Heart right ventricle (tissue), 16 donors: ENCODE data around the gene ADAM33. TPM values are rescaled to one million over a fixed set of nuclear protein-coding genes. Genes with fewer than 3 reads are reported as not detected.
A peak's percentile ranks its signal among the peaks of the same experiment; 100 is the strongest.

Experiments
- ATAC-seq, 8 donors: fragments of 200-7000 bp; cut with Tn5 transposase; one replicate each; pipeline ENCODE4 v1.9.1; 2020; ENCODE audit warnings: mild to moderate bottlenecking in 8 of 8, moderate library complexity in 8 of 8, moderate number of reproducible peaks in 1 of 8
- DNase-seq, 2 donors: peaks; one replicate each; pipeline ENCODE4 v3.0.0-alpha.2; 2020
- H3K27ac ChIP-seq, 10 donors: fragments of 200-600 bp; sonication (generic) in 2 of 10; one replicate each; pipeline versions ENCODE4 v1.5.0 to v1.8.0; 2020 to 2022; ENCODE audit warnings: mild to moderate bottlenecking in 3 of 10
- H3K27me3 ChIP-seq, 7 donors: fragments of 200-600 bp; one replicate each; pipeline ENCODE4 v1.8.0; 2021 to 2022; ENCODE audit warnings: mild to moderate bottlenecking in 2 of 7
- H3K36me3 ChIP-seq, 9 donors: fragments of 200-600 bp; sonication (generic) in 1 of 9; one replicate each; pipeline versions ENCODE4 v1.5.0 to v1.8.0; 2020 to 2022; ENCODE audit warnings: mild to moderate bottlenecking in 2 of 9
- H3K4me1 ChIP-seq, 9 donors: fragments of 200-600 bp; sonication (generic) in 1 of 9; one replicate each; pipeline versions ENCODE4 v1.5.0 to v1.8.0; 2020 to 2022; ENCODE audit warnings: mild to moderate bottlenecking in 4 of 9
- H3K4me3 ChIP-seq, 10 donors: fragments of 200-600 bp; sonication (generic) in 2 of 10; one replicate each; pipeline versions ENCODE4 v1.5.0 to v1.8.0; 2020 to 2022; ENCODE audit warnings: mild to moderate bottlenecking in 7 of 10, moderate library complexity in 2 of 10
- H3K9me3 ChIP-seq, 11 donors: fragments of 200-600 bp in 10 of 11; sonication (generic) in 2 of 11; one replicate each; pipeline versions ENCODE4 v1.5.0 to v1.8.0; 2013 to 2022; ENCODE audit warnings: mild to moderate bottlenecking in 2 of 11, control low read depth in 1 of 11, moderate library complexity in 1 of 11
- CTCF ChIP-seq, 9 donors: fragments of 200-600 bp; sonication (generic) in 2 of 9; IDR thresholded peaks; one replicate each; pipeline versions ENCODE4 v1.5.0 to v1.8.0; 2021 to 2022; ENCODE audit warnings: antibody characterized with exemption in 9 of 9, mild to moderate bottlenecking in 5 of 9, moderate library complexity in 1 of 9
- WGBS, 2 donors: extraction: QIAGEN DNeasy Blood & Tissue Kit; methylation state at CpG; one replicate each; pipeline ENCODE4 v1.1.7; 2013; ENCODE audit warnings: inconsistent platforms in 1 of 2; 5-methylcytosine and 5-hydroxymethylcytosine counted together
- intact Hi-C, 10 donors: fragments of 100-400 bp; cut with DNase I; formaldehyde crosslinking; loops; one replicate each; pipeline versions ENCODE4 v1.11.1 to v1.14.2; 2022
- polyA plus RNA-seq, 2 donors: library from polyadenylated mRNA; stranded (reverse); fragments of 200-250 nt; gene quantifications; one replicate each; pipeline ENCODE4 v1.2.3, GENCODE V29; 2013
- total RNA-seq, 10 donors: library from RNA; stranded (reverse); fragmentation: NEBNext Ultra II Directional in 3 of 10; extraction: Animal tissue kit (Norgen Biotek cat#: 25700) in 3 of 10; gene quantifications; one replicate each; pipeline versions ENCODE4 v1.2.1 to v1.2.4, GENCODE V29; 2021 to 2023
- donor health status: Arrhythmogenic right ventricular cardiomyopathy.
- donor health status: ischemic (EF 13 %, LVEDD 7.1; RV severe dilation, severe dysfunction).
- donor health status: healthy with polysubstance abuse.
- donor health status: DM: no; HTN: yes; CAD: no.
- donor health status: DM: no; HTN: no; CAD: no.
- donor health status: ischemic (EF 25% LVEDD 6.9; RV normal size, moderate dysfunction).
- donor health status: ischemic (EF 25% LVEDD 5.7; RV mildly dilated, moderate dysfunction).
- donor health status: healthy.
- donor health status: DM: yes; HTN: yes; CAD: no.
- donor health status: Ischemic cardiomyopathy.
- donor health status: ischemic (EF 35%, LVEDD 5.7; RV mildly dilated, moderate dysfunction).
- donor health status: nonischemic (EF 11% LVEDD 7.7; RV severe dilation, severe dysfunction).
- donor health status: DM: yes; HTN: yes; CAD: no.
- donor health status: PGD.
- donor health status: ischemic (EF 29% LVEDD 5.4; RV normal size, mild dysfunction).
- donor health status: nonischemic (EF 23%, LVEDD 6.1; RV moderate dilation, normal function).

Gene ADAM33
- total and polyA plus RNA-seq, 12 donors = 1.6 to 71.8 (median 4.5) TPM

GRCh38 chr20:3729378-3729777 is 47.6 kb upstream of the ADAM33 start:
- no peak for DNase-seq
- Histone ChIP-seq H3K27me3 (peaks cover 0 to 64% (median 10%) of the 10 kb centered on the region in 7 donors), H3K4me1 (peaks cover 12 to 67% (median 47%) of the 10 kb centered on the region in 9 donors)

GRCh38 chr20:3728876-3729275 is 47.1 kb upstream of the ADAM33 start:
- ATAC-seq (peak in 4 of 8 donors; percentile 12 to 45 (median 26)), DNase-seq (no peak)
- Histone ChIP-seq H3K4me1 (peaks cover 12 to 62% (median 47%) of the 10 kb centered on the region in 9 donors), H3K36me3 (no peaks in the 10 kb centered on the region), H3K4me3 (no peak overlapping the region), H3K27me3 (peaks cover 0 to 64% (median 10%) of the 10 kb centered on the region in 7 donors), H3K9me3 (no peaks in the 10 kb centered on the region), H3K27ac (peak overlapping the region; percentile 36 to 96 (median 67))
- no peak for TF ChIP-seq CTCF (IDR thresholded peaks at IDR 0.05)
- WGBS, 2 donors = 69 to 73% methylated on average over 3 of the region's 3 CpGs
- intact Hi-C loops = no loop called here

More at GRCh38 chr20:3729378-3729777, 47.6 kb upstream of the ADAM33 start:
- Histone ChIP-seq H3K9me3 (no peaks in the 10 kb centered on the region), H3K27ac (peak overlapping the region in 8 of 10 donors; percentile 56 to 96 (median 81)), H3K36me3 (no peaks in the 10 kb centered on the region), H3K4me3 (no peak overlapping the region)
- intact Hi-C loops = no loop called here
- TF ChIP-seq CTCF (IDR thresholded peaks at IDR 0.05) = no peak
- WGBS, 2 donors = 90 to 92% methylated on average over 6 of the region's 6 CpGs
- ATAC-seq = no peak

DNA sequence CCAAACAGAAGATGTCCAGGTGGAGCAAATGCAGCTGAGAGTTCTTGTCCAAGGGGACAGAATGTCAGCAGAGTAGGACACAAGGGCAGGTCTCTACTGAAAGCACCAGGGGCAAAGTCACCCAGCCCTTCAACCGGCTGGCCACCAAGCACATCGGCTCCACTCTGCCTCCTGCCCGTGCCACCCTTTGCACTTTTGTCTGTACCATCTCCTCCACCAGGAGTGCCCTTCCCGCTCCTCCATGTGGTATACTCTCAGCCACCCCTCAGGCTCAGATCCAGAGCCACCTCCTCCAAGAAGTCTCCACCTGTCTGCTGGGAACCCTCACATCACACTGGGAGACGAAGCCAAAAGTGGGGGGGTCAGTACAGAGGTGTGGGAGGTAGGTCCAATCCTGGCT is 46.5 kb upstream of the ADAM33 start:
- no peaks in the 10 kb centered on the region for H3K36me3 ChIP-seq
- peak overlapping the region; percentile 36 to 96 (median 67) for H3K27ac ChIP-seq
- peaks cover 0 to 61% (median 10%) of the 10 kb centered on the region in 7 donors for H3K27me3 ChIP-seq
- H3K9me3 ChIP-seq = no peaks in the 10 kb centered on the region
- peaks cover 12 to 60% (median 47%) of the 10 kb centered on the region in 9 donors for H3K4me1 ChIP-seq
- DNase-seq (no peak), ATAC-seq (no peak)
- 89% methylated on average over 5 of the region's 5 CpGs for WGBS, 2 donors
- no peak overlapping the region for H3K4me3 ChIP-seq
- no peak for TF ChIP-seq CTCF (IDR thresholded peaks at IDR 0.05)
- intact Hi-C loops = no loop called here

GRCh38 chr20:3727401-3728021 is 45.7 kb upstream of the ADAM33 start:
- peaks cover 0 to 53% (median 10%) of the 10 kb centered on the region in 7 donors for H3K27me3 ChIP-seq
- DNase-seq = no peak

More at GRCh38 chr20:3727401-3728021, 45.7 kb upstream of the ADAM33 start:
- peaks cover 12 to 60% (median 47%) of the 10 kb centered on the region in 9 donors for H3K4me1 ChIP-seq
- intact Hi-C loops = no loop called here
- peak in 6 of 8 donors; percentile 16 to 47 (median 36) for ATAC-seq
- 34 to 44% methylated on average over 11 of the region's 11 CpGs for WGBS, 2 donors
- TF ChIP-seq CTCF (IDR thresholded peaks at IDR 0.05) = no peak
- H3K27ac ChIP-seq = peak overlapping the region in 8 of 10 donors; percentile 36 to 96 (median 68)
- H3K9me3 ChIP-seq = no peaks in the 10 kb centered on the region
- peak overlapping the region in 4 of 10 donors; percentile 0 to 26 (median 16) for H3K4me3 ChIP-seq
- H3K36me3 ChIP-seq = no peaks in the 10 kb centered on the region
